Stimulated activated CD4-positive, alpha-beta T cell treated with anti-CD3 and anti-CD28 coated beads, Interleukin-2, amount 100 ng/mL, for 24 hours (primary cell): ENCODE results near the gene RBM12.
"Not testable (repeated sequence)": the region's sequence is repeated elsewhere in the genome, so short reads cannot be mapped to it uniquely, and the experiment has no call there.

Experiments used
- DNase-seq, 2 donors: peaks; one replicate each; pipeline ENCODE4 v3.0.0-alpha.2; 2020

Gene RBM12

GRCh38 chr20:35664466-35665206 lies at the start of gene RBM12, which contains the start of gene CPNE1:
Gene RBM12 (minus strand): TSS chr20:35664900. CDS start chr20:35655322, 9,578 bp downstream.
Gene CPNE1 (minus strand): TSS chr20:35664900. CDS start chr20:35632923, 31,977 bp downstream.
- peak; percentile 92 for DNase-seq

- no peak for DNase-seq
Observed at GRCh38 chr20:35714127-35714526, 49.4 kb upstream of the RBM12 start.

GRCh38 chr20:35713120-35713519 lies 48.4 kb upstream of the RBM12 start:
- not testable (repeated sequence) for DNase-seq

GRCh38 chr20:35711588-35712209 lies 47.0 kb upstream of the RBM12 start:
- no peak for DNase-seq

GRCh38 chr20:35710884-35711587 lies 46.3 kb upstream of the RBM12 start:
- no peak for DNase-seq

- DNase-seq: no peak
Observed at GRCh38 chr20:35710039-35710438, 45.3 kb upstream of the RBM12 start.

GRCh38 chr20:35709259-35709658 lies 44.6 kb upstream of the RBM12 start:
- DNase-seq: no peak

GRCh38 chr20:35708502-35708901 lies 43.8 kb upstream of the RBM12 start:
- DNase-seq: no peak

- DNase-seq: not testable (repeated sequence)
Observed at GRCh38 chr20:35706591-35707529, 42.2 kb upstream of the RBM12 start.

GRCh38 chr20:35705894-35706293 lies 41.2 kb upstream of the RBM12 start:
- not testable (repeated sequence) for DNase-seq

GRCh38 chr20:35704514-35705261 lies 40.0 kb upstream of the RBM12 start:
- DNase-seq: no peak

GRCh38 chr20:35702824-35703695 lies 38.4 kb upstream of the RBM12 start:
- DNase-seq: no peak

GRCh38 chr20:35702051-35702823 lies 37.5 kb upstream of the RBM12 start:
- no peak for DNase-seq

- no peak for DNase-seq
Observed at GRCh38 chr20:35700625-35701148, 36.0 kb upstream of the RBM12 start.

- DNase-seq: no peak
Observed at GRCh38 chr20:35699957-35700624, 35.4 kb upstream of the RBM12 start.

- peak; percentile 88 to 89 for DNase-seq
Observed at GRCh38 chr20:35699127-35699956, 34.6 kb upstream of the RBM12 start, which contains the start of the genes NFS1 and ROMO1. Gene NFS1 (minus strand): TSS chr20:35699352. CDS start chr20:35699288, 64 bp downstream. Gene ROMO1 (plus strand): TSS chr20:35699405. CDS start chr20:35699633, 228 bp downstream.

GRCh38 chr20:35698298-35699126 lies 33.8 kb upstream of the RBM12 start:
- DNase-seq: no peak
